Right ventricle myocardium inferior (tissue), 1 donor: ENCODE measurements around the gene PLCH1. TPM values are rescaled to one million over a fixed set of nuclear protein-coding genes. Genes with fewer than 3 reads are reported as not detected.

Experiments
- ATAC-seq: fragments of 200-7000 bp; cut with Tn5 transposase; one replicate; pipeline ENCODE4 v1.9.1; 2020; ENCODE audit warnings: mild to moderate bottlenecking, moderate library complexity
- DNase-seq: peaks from one replicate; pipeline ENCODE4 v3.0.0; 2021; ENCODE audit errors: missing footprints
- intact Hi-C: fragments of 100-400 bp; cut with DNase I; formaldehyde crosslinking; loops from one replicate; pipeline ENCODE4 v1.11.0; 2022
- total RNA-seq: library from RNA; stranded (reverse); fragmentation: NEBNext Ultra II Directional; extraction: Animal tissue kit (Norgen Biotek cat#: 25700); gene quantifications from one replicate; pipeline ENCODE4 v1.2.1, GENCODE V29; 2021
- donor health status: DM: no; HTN: yes; CAD: no; lungs with severe emphysema.

The PLCH1 gene
- total RNA-seq, 1 donor from 2014 or later = 1.3 TPM

- intact Hi-C loops = no loop called here
- DNase-seq (no peak), ATAC-seq (no peak)
These were observed 3.0 kb upstream of the PLCH1 start for GRCh38 chr3:155747946-155748290.

GRCh38 chr3:155747286-155747945 is 2.5 kb upstream of the PLCH1 start:
- no peak for DNase-seq
- no peak for ATAC-seq
- intact Hi-C loops = no loop called here

GRCh38 chr3:155746703-155747102 is 1.8 kb upstream of the PLCH1 start:
- DNase-seq (no peak), ATAC-seq (no peak)
- intact Hi-C loops = no loop called here

GRCh38 chr3:155745795-155746550 is 1.1 kb upstream of the PLCH1 start:
- intact Hi-C loops = no loop called here
- DNase-seq (no peak), ATAC-seq (peak; percentile 30)

- intact Hi-C loops = no loop called here
- ATAC-seq (peak; percentile 63), DNase-seq (peak; percentile 72)
These were observed 753 bp downstream of the PLCH1 start for GRCh38 chr3:155744010-155744625.

GRCh38 chr3:155743606-155744005 is 1.3 kb downstream of the PLCH1 start:
- no peak for DNase-seq
- intact Hi-C loops = no loop called here
- ATAC-seq = no peak

- no peak for ATAC-seq
- intact Hi-C loops = no loop called here
- DNase-seq = no peak
These were observed 2.4 kb downstream of the PLCH1 start for GRCh38 chr3:155742349-155742965.

GRCh38 chr3:155741603-155742002 is 3.3 kb downstream of the PLCH1 start:
- intact Hi-C loops = no loop called here
- no peak for ATAC-seq
- no peak for DNase-seq

- ATAC-seq (no peak), DNase-seq (no peak)
- intact Hi-C loops = no loop called here
These were observed 3.8 kb downstream of the PLCH1 start for GRCh38 chr3:155741101-155741500.

- DNase-seq (no peak), ATAC-seq (no peak)
- intact Hi-C loops = no loop called here
These were observed 5.7 kb downstream of the PLCH1 start for GRCh38 chr3:155739154-155739553.

GRCh38 chr3:155738580-155739076 is 6.2 kb downstream of the PLCH1 start:
- no peak for ATAC-seq
- intact Hi-C loops = no loop called here
- no peak for DNase-seq

GRCh38 chr3:155737844-155738460 is 6.9 kb downstream of the PLCH1 start:
- ATAC-seq (no peak), DNase-seq (no peak)
- intact Hi-C loops = no loop called here

- no peak for DNase-seq
- intact Hi-C loops = no loop called here
- ATAC-seq = no peak
These were observed 8.5 kb downstream of the PLCH1 start for GRCh38 chr3:155736381-155736780.

GRCh38 chr3:155730843-155731242 is 14.0 kb downstream of the PLCH1 start:
- intact Hi-C loops = no loop called here
- no peak for DNase-seq
- ATAC-seq = no peak

GRCh38 chr3:155727836-155728235 is 17.0 kb downstream of the PLCH1 start:
- intact Hi-C loops = no loop called here
- DNase-seq (no peak), ATAC-seq (no peak)

- intact Hi-C loops = no loop called here
- DNase-seq (no peak), ATAC-seq (no peak)
These were observed 30.6 kb downstream of the PLCH1 start for GRCh38 chr3:155714295-155714718.

- intact Hi-C loops = no loop called here
- DNase-seq (no peak), ATAC-seq (no peak)
These were observed 32.9 kb downstream of the PLCH1 start for GRCh38 chr3:155712008-155712407.

GRCh38 chr3:155704771-155705559 is 39.9 kb downstream of the PLCH1 start:
- ATAC-seq (peak; percentile 83), DNase-seq (no peak)
- intact Hi-C loops = loop anchor here (10.0 kb wide), 2 partner anchors 950 to 1370 kb away; no protein-coding TSS in a partner anchor
